OCI-LY1 (cell line): Measurements from ENCODE around the gene LSS.

ENCODE experiments used
- H2AFZ ChIP-seq: fragments of 200-600 bp; sonication (generic), shearing (Covaris generic); 2 replicates; pipeline ENCODE4 v1.6.0; 2014; ENCODE audit warnings: antibody characterized with exemption, mild to moderate bottlenecking, low read length
- H3F3A ChIP-seq: fragments of 200-600 bp; sonication (generic), shearing (Covaris generic); 2 replicates; pipeline ENCODE4 v1.6.0; 2014; ENCODE audit warnings: mild to moderate bottlenecking, antibody characterized with exemption, low read length, moderate library complexity; ENCODE audit not compliant: insufficient read depth
- H3K27ac ChIP-seq: fragments of 200-600 bp; sonication (generic); 2 replicates; pipeline ENCODE4 v1.5.1; 2014; ENCODE audit warnings: low read length, mixed run types, mild to moderate bottlenecking, low read depth; ENCODE audit not compliant: poor library complexity, severe bottlenecking
- H3K27me3 ChIP-seq: fragments of 200-600 bp; sonication (generic); 2 replicates; pipeline ENCODE4 v1.6.0; 2014; ENCODE audit warnings: antibody characterized with exemption, mild to moderate bottlenecking, low read length, moderate library complexity; ENCODE audit not compliant: insufficient read depth
- H3K36me3 ChIP-seq: fragments of 200-600 bp; sonication (generic); 2 replicates; pipeline ENCODE4 v1.6.1; 2014; ENCODE audit warnings: mild to moderate bottlenecking, antibody characterized with exemption, low read length, moderate library complexity, mixed read lengths; ENCODE audit not compliant: insufficient read depth
- H3K4me1 ChIP-seq: fragments of 200-600 bp; sonication (generic); 2 replicates; pipeline ENCODE4 v1.5.1; 2014; ENCODE audit warnings: mild to moderate bottlenecking, low read length, moderate library complexity; ENCODE audit not compliant: insufficient read depth, severe bottlenecking
- H3K4me2 ChIP-seq: fragments of 200-600 bp; sonication (generic), shearing (Covaris generic); 2 replicates; pipeline ENCODE4 v1.6.1; 2014; ENCODE audit warnings: low read length
- H3K4me3 ChIP-seq: fragments of 200-600 bp; sonication (generic); 2 replicates; pipeline ENCODE4 v1.5.1; 2014; ENCODE audit warnings: low read length, low read depth, mild to moderate bottlenecking, mixed read lengths; ENCODE audit not compliant: poor library complexity, severe bottlenecking
- H3K79me2 ChIP-seq: fragments of 200-600 bp; shearing (Covaris generic); 2 replicates; pipeline ENCODE4 v1.6.1; 2016; ENCODE audit warnings: mixed run types, low read length, mixed read lengths; ENCODE audit not compliant: insufficient read depth
- H3K9ac ChIP-seq: fragments of 200-600 bp; sonication (generic), shearing (Covaris generic); 2 replicates; pipeline ENCODE4 v1.6.1; 2014; ENCODE audit warnings: mild to moderate bottlenecking, low read length, mixed read lengths
- H3K9me2 ChIP-seq: fragments of 200-600 bp; sonication (generic), shearing (Covaris generic); 2 replicates; pipeline ENCODE4 v1.6.1; 2014; ENCODE audit warnings: low read depth, mild to moderate bottlenecking, low read length, mixed read lengths
- H3K9me3 ChIP-seq: fragments of 200-600 bp; shearing (Covaris generic); 2 replicates; pipeline ENCODE4 v1.6.1; 2014; ENCODE audit warnings: low read length, mixed read lengths
- H4K20me1 ChIP-seq: fragments of 200-600 bp; sonication (generic), shearing (Covaris generic); 2 replicates; pipeline ENCODE4 v1.6.0; 2016; ENCODE audit warnings: mild to moderate bottlenecking, low read length; ENCODE audit not compliant: insufficient read depth
- EZH2 ChIP-seq: fragments of 200-600 bp; sonication (generic), shearing (Covaris generic); IDR thresholded peaks from 2 replicates; pipeline ENCODE4 v1.8.0; 2017; ENCODE audit warnings: borderline replicate concordance, mixed run types, mild to moderate bottlenecking, antibody characterized with exemption, low read length, moderate library complexity, mixed read lengths
- TF ChIP-seq, protein P1 (sequence below): fragments of 200-600 bp; sonication (generic), shearing (Covaris generic); IDR thresholded peaks from 2 replicates; pipeline ENCODE4 v1.5.1; 2017; ENCODE audit warnings: mild to moderate bottlenecking, antibody characterized with exemption, low read length, moderate library complexity, mixed read lengths

LSS gene

DNA sequence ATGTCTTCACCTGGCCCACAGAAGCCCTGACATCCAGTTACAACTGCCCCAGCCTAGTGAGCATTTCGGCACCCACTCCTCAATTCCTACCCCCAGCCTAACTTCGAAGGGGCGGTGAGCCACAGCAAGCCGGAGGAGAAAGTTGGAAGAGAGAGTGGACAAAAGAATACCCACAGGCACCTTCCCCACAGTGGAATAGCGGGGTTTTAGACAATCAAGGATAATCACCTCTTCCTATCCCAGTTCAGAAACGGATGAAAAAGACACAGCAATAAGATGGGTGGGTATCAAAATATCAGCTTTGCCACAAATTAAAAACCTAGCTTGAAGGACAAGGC is 1.3 kb upstream of the LSS start:
- H3K27me3 ChIP-seq = no peaks in the 10 kb centered on the region
- no peak for TF ChIP-seq EZH2
- TF ChIP-seq, protein P1, sequence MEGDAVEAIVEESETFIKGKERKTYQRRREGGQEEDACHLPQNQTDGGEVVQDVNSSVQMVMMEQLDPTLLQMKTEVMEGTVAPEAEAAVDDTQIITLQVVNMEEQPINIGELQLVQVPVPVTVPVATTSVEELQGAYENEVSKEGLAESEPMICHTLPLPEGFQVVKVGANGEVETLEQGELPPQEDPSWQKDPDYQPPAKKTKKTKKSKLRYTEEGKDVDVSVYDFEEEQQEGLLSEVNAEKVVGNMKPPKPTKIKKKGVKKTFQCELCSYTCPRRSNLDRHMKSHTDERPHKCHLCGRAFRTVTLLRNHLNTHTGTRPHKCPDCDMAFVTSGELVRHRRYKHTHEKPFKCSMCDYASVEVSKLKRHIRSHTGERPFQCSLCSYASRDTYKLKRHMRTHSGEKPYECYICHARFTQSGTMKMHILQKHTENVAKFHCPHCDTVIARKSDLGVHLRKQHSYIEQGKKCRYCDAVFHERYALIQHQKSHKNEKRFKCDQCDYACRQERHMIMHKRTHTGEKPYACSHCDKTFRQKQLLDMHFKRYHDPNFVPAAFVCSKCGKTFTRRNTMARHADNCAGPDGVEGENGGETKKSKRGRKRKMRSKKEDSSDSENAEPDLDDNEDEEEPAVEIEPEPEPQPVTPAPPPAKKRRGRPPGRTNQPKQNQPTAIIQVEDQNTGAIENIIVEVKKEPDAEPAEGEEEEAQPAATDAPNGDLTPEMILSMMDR = no peak
- H3K9ac ChIP-seq = peak overlapping the region; percentile 79
- no peak overlapping the region for H2AFZ ChIP-seq
- H4K20me1 ChIP-seq = no peaks in the 10 kb centered on the region
- peak overlapping the region; percentile 89 for H3K4me2 ChIP-seq
- H3K9me3 ChIP-seq = no peaks in the 10 kb centered on the region
- peak overlapping the region; percentile 75 for H3K4me3 ChIP-seq
- H3K79me2 ChIP-seq = peaks cover 14% of the 10 kb centered on the region; the same call in 1 of the 2 replicates
- H3K9me2 ChIP-seq = no peaks in the 10 kb centered on the region
- H3K36me3 ChIP-seq = peaks cover 58% of the 10 kb centered on the region
- peak overlapping the region; percentile 55 for H3K27ac ChIP-seq
- no peaks in the 10 kb centered on the region for H3F3A ChIP-seq
- H3K4me1 ChIP-seq = peaks cover 49% of the 10 kb centered on the region

DNA sequence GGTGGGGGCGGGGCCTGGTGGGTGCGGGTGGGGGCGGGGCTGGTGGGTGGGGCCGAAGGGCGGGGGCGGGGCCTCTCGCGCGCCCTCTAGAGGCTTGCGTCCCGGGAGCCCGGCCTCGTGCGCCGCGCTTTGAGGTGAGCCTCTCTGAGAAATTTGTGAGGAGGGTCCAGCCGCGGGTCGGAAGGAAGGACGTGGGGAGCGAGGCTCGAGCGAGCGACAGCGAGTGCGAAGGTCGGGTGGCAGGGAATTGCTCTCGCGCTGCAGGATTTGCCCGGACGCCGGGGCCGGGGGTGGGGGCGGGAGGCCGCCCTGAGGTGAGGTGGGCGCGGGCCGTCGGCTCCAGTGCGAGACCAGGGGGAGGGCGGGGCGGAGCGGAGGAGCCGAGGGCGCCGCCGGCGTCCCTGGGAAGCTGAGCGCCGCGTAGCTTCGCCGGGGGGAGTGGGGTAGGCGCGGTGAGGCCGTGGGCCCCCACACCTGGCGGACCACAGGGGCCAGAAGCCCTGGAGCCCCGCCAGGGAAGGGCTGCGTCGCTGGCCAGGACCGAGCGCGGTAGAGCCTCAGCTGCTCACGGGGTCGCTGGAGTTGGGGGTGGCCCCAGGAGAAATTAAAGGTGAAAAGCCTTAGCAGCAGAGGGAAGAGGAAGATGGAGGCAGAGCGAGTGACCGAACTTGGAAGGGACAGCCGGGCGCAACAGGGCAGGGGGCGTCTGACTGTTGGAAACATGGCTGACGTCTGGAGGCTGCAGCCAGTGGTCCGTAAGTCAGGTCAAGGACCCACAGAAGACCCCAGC is 754 bp upstream of the LSS start:
- Histone ChIP-seq H3K4me3 (peak overlapping the region; percentile 75), H3K36me3 (peaks cover 53% of the 10 kb centered on the region), H3K9me3 (no peaks in the 10 kb centered on the region), H3K27me3 (no peaks in the 10 kb centered on the region), H3K9me2 (no peaks in the 10 kb centered on the region), H3K9ac (peak overlapping the region; percentile 79), H3K4me2 (peak overlapping the region; percentile 89), H3K4me1 (peaks cover 49% of the 10 kb centered on the region), H3K27ac (peak overlapping the region; percentile 55), H2AFZ (no peak overlapping the region), H3K79me2 (peaks cover 18% of the 10 kb centered on the region; the same call in 1 of the 2 replicates), H3F3A (no peaks in the 10 kb centered on the region), H4K20me1 (no peaks in the 10 kb centered on the region)
- TF ChIP-seq, protein P1 = peak; percentile 41
- no peak for TF ChIP-seq EZH2

DNA sequence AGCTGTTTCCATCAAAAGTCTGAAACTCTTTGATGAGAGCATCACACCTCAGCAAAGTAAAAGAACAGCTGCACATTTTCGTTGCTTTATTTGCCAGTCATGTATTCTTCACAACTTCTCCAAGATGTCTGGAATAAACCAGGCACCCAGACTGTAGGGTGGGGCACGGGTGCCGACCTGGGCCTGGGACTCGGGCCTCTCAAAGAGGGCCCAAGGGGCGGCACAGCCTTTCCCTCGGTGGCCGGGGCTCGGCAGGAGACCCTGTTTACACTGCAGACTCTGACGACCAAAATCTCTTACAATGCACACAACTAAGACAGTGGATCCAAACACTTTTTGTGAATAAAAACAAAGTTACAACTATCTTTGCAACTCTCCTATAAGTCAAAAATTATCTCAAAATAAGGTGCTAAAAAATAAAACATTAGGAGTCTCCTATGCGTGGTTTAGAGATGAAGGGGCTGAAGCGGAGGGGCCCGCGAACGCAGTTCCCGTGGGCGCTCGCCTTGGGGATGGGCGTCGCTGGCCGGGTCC is 696 bp downstream of the LSS start:
- TF ChIP-seq EZH2 = no peak
- TF ChIP-seq, protein P1 = no peak
- H3K4me2 ChIP-seq = peak overlapping the region; percentile 87
- peak overlapping the region; percentile 68 for H3K27ac ChIP-seq
- no peaks in the 10 kb centered on the region for H4K20me1 ChIP-seq
- H3K4me3 ChIP-seq = peak overlapping the region; percentile 99
- H3F3A ChIP-seq = no peaks in the 10 kb centered on the region
- H3K4me1 ChIP-seq = peaks cover 49% of the 10 kb centered on the region
- H3K9me3 ChIP-seq = no peaks in the 10 kb centered on the region
- no peaks in the 10 kb centered on the region for H3K9me2 ChIP-seq
- peaks cover 42% of the 10 kb centered on the region for H3K36me3 ChIP-seq
- no peak overlapping the region for H2AFZ ChIP-seq
- H3K9ac ChIP-seq = peak overlapping the region; percentile 94
- no peaks in the 10 kb centered on the region for H3K27me3 ChIP-seq
- H3K79me2 ChIP-seq = peaks cover 18% of the 10 kb centered on the region; the same call in 1 of the 2 replicates
